Stimulated activated CD8-positive, alpha-beta memory T cell treated with anti-CD3 and anti-CD28 coated beads, Interleukin-15, amount 100 ng/mL, for 1 hour (primary cell): ENCODE measurements around the gene MTX3.

ENCODE experiments used
- DNase-seq: peaks from one replicate; pipeline ENCODE4 v3.0.0-alpha.2; 2020; ENCODE audit warnings: low read depth

Gene MTX3

GRCh38 chr5:79983618-79984017 lies 7.4 kb downstream of the MTX3 start:
- DNase-seq: no peak

- DNase-seq: no peak
Observed at GRCh38 chr5:79982136-79982535, 8.9 kb downstream of the MTX3 start.

- no peak for DNase-seq
Observed at GRCh38 chr5:79976759-79977515, 14.1 kb downstream of the MTX3 start.

GRCh38 chr5:79975422-79975821 lies 15.6 kb downstream of the MTX3 start:
- DNase-seq: no peak

GRCh38 chr5:79974886-79975285 lies 16.2 kb downstream of the MTX3 start:
- DNase-seq: no peak

- no peak for DNase-seq
Observed at GRCh38 chr5:79973996-79974395, 17.1 kb downstream of the MTX3 start.

- no peak for DNase-seq
Observed at GRCh38 chr5:79973511-79973910, 17.6 kb downstream of the MTX3 start.

GRCh38 chr5:79971156-79971555 lies 19.9 kb downstream of the MTX3 start:
- no peak for DNase-seq

- DNase-seq: no peak
Observed at GRCh38 chr5:79966448-79966847, 24.6 kb downstream of the MTX3 start.

- DNase-seq: no peak
Observed at GRCh38 chr5:79964136-79964535, 26.9 kb downstream of the MTX3 start.

GRCh38 chr5:79963261-79964061 lies 27.6 kb downstream of the MTX3 start:
- no peak for DNase-seq

- no peak for DNase-seq
Observed at GRCh38 chr5:79962575-79963222, 28.4 kb downstream of the MTX3 start.

- DNase-seq: no peak
Observed at GRCh38 chr5:79961716-79962574, 29.1 kb downstream of the MTX3 start.

- no peak for DNase-seq
Observed at GRCh38 chr5:79959407-79959806, 31.7 kb downstream of the MTX3 start.

GRCh38 chr5:79955941-79956670 lies 35.0 kb downstream of the MTX3 start:
- DNase-seq: no peak

- DNase-seq: no peak
Observed at GRCh38 chr5:79955356-79955895, 35.6 kb downstream of the MTX3 start.

GRCh38 chr5:79954620-79955019 lies 36.4 kb downstream of the MTX3 start:
- no peak for DNase-seq

- no peak for DNase-seq
Observed at GRCh38 chr5:79947567-79947966, 43.5 kb downstream of the MTX3 start.

GRCh38 chr5:79938468-79938867 lies 52.6 kb downstream of the MTX3 start:
- no peak for DNase-seq

GRCh38 chr5:79936646-79937216 lies 54.3 kb downstream of the MTX3 start:
- DNase-seq: no peak
